HL-60/S4 treated with retinoic acid at 250 ng/mL for 4 days and 3 days (cell line): ENCODE measurements around the gene ABO.
"Not testable (repeated sequence)": the region's sequence is repeated elsewhere in the genome, so short reads cannot be mapped to it uniquely, and the experiment has no call there.

Experiments used
- in situ Hi-C: fragments of 300-500 bp; cut with MboI; formaldehyde crosslinking; loops from 2 replicates; pipeline ENCODE4 v1.7.0; 2022; ENCODE audit warnings: low sequenced_read_pairs

ABO gene

GRCh38 chr9:133275105-133276000 is at the start of gene ABO:
Gene ABO, minus strand, starts transcription at chr9:133275201.
- in situ Hi-C loops: no loop called here

GRCh38 chr9:133323991-133324703 is 49.1 kb upstream of the ABO start:
- in situ Hi-C loops: no loop called here

GRCh38 chr9:133323211-133323610 is 48.2 kb upstream of the ABO start:
- in situ Hi-C loops: no loop called here

- in situ Hi-C loops: no loop called here
Measured at GRCh38 chr9:133322701-133323100, 47.7 kb upstream of the ABO start.

GRCh38 chr9:133321411-133321935 is 46.5 kb upstream of the ABO start:
- in situ Hi-C loops: no loop called here

- in situ Hi-C loops: no loop called here
Measured at GRCh38 chr9:133320421-133320881, 45.5 kb upstream of the ABO start.

- in situ Hi-C loops: not testable (repeated sequence)
Measured at GRCh38 chr9:133317551-133317950, 42.5 kb upstream of the ABO start.

GRCh38 chr9:133315997-133316396 is 41.0 kb upstream of the ABO start:
- in situ Hi-C loops: no loop called here

GRCh38 chr9:133309608-133310007 is 34.6 kb upstream of the ABO start:
- in situ Hi-C loops: no loop called here

GRCh38 chr9:133307301-133307700 is 32.3 kb upstream of the ABO start:
- in situ Hi-C loops: no loop called here

GRCh38 chr9:133306242-133307204 is 31.5 kb upstream of the ABO start:
- in situ Hi-C loops: no loop called here

- in situ Hi-C loops: no loop called here
Measured at GRCh38 chr9:133305731-133306130, 30.7 kb upstream of the ABO start.

GRCh38 chr9:133304477-133305377 is 29.7 kb upstream of the ABO start:
- in situ Hi-C loops: no loop called here

- in situ Hi-C loops: no loop called here
Measured at GRCh38 chr9:133304158-133304470, 29.1 kb upstream of the ABO start.

- in situ Hi-C loops: no loop called here
Measured at GRCh38 chr9:133303266-133304157, 28.5 kb upstream of the ABO start.

GRCh38 chr9:133301253-133302230 is 26.5 kb upstream of the ABO start:
- in situ Hi-C loops: no loop called here

GRCh38 chr9:133299996-133300395 is 25.0 kb upstream of the ABO start:
- in situ Hi-C loops: not testable (repeated sequence)

GRCh38 chr9:133294257-133294656 is 19.3 kb upstream of the ABO start:
- in situ Hi-C loops: no loop called here
